Loucy (cell line): ENCODE results near the gene GATC.

Source experiments
- CTCF ChIP-seq: fragments of 200-600 bp; sonication (generic); conservative IDR thresholded peaks from 2 replicates; pipeline ENCODE4 v1.5.1; 2014; ENCODE audit warnings: mild to moderate bottlenecking, antibody characterized with exemption, low read length
- EZH2phosphoT487 ChIP-seq: fragments of 200-600 bp; IDR thresholded peaks from 2 replicates; pipeline ENCODE4 v1.6.1; 2018; ENCODE audit warnings: antibody characterized with exemption, mild to moderate bottlenecking, moderate library complexity, borderline replicate concordance

- TF ChIP-seq CTCF (no peak), EZH2phosphoT487 (no peak)
Observed at GRCh38 chr12:120488057-120488640, 41.9 kb downstream of the GATC start.
